Fibroblast of lung (primary cell): ENCODE measurements around the gene C1QL2.

Experiments
- EZH2 ChIP-seq: IDR thresholded peaks from 2 replicates; pipeline ENCODE4 v1.5.1; 2012; ENCODE audit warnings: low read length, control low read depth, mild to moderate bottlenecking; ENCODE audit errors: missing control alignments
- TF ChIP-seq, protein P1 (sequence below), 2 donors: IDR thresholded peaks in 1 of 2; conservative IDR thresholded peaks in 1 of 2; 1 replicate in 1 of 2; 2 replicates in 1 of 2; pipeline ENCODE4 v1.5.1; 2011 to 2012; ENCODE audit warnings: low read length in 2 of 2, control low read depth in 1 of 2, inconsistent platforms in 1 of 2, low read depth in 1 of 2, mild to moderate bottlenecking in 1 of 2

DNA sequence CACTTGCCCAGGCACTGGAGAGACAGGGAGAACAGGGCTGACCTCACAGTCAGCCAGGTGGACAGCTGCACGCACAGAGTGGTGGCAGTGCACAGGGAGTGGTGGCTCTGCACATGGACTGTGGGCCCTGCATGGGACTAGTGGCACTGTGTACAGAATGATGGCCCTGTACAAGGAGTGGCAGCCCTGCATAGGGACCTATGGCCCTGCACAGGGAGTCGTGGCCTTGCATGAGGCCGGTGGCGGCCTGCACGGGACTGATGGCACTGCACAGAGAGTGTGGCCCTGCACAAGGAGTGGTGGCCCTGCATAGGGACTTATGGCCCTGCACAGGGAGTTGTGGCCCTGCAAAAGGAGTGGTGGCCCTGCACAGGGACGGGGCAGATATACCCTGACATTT lies 46.0 kb upstream of the C1QL2 start:
- no peak for TF ChIP-seq EZH2
- TF ChIP-seq, protein P1, sequence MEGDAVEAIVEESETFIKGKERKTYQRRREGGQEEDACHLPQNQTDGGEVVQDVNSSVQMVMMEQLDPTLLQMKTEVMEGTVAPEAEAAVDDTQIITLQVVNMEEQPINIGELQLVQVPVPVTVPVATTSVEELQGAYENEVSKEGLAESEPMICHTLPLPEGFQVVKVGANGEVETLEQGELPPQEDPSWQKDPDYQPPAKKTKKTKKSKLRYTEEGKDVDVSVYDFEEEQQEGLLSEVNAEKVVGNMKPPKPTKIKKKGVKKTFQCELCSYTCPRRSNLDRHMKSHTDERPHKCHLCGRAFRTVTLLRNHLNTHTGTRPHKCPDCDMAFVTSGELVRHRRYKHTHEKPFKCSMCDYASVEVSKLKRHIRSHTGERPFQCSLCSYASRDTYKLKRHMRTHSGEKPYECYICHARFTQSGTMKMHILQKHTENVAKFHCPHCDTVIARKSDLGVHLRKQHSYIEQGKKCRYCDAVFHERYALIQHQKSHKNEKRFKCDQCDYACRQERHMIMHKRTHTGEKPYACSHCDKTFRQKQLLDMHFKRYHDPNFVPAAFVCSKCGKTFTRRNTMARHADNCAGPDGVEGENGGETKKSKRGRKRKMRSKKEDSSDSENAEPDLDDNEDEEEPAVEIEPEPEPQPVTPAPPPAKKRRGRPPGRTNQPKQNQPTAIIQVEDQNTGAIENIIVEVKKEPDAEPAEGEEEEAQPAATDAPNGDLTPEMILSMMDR (conservative IDR thresholded peaks at IDR 0.05 in 1 of 2, IDR thresholded peaks at IDR 0.05 in 1 of 2; ENCODE audit: low read depth in 1 of 2, low read length in 2 of 2): no peak
